IPS-20b (cell line): Measurements from ENCODE around the gene BARX2.

Experiments used
- H3K27ac ChIP-seq: one replicate; pipeline ENCODE4 v1.5.1; 2013; ENCODE audit warnings: low read length
- H3K27me3 ChIP-seq: 2 replicates; pipeline ENCODE4 v1.6.1; 2013; ENCODE audit warnings: mild to moderate bottlenecking, low read length, inconsistent platforms; ENCODE audit not compliant: insufficient read depth
- H3K36me3 ChIP-seq: 2 replicates; pipeline ENCODE4 v1.6.1; 2013; ENCODE audit warnings: low read depth, mild to moderate bottlenecking, inconsistent platforms, low read length, moderate library complexity; ENCODE audit not compliant: insufficient read depth
- H3K4me1 ChIP-seq: 2 replicates; pipeline ENCODE4 v1.6.1; 2013; ENCODE audit warnings: mild to moderate bottlenecking, control low read depth, inconsistent platforms, low read length, moderate library complexity; ENCODE audit not compliant: insufficient read depth
- H3K4me3 ChIP-seq: 2 replicates; pipeline ENCODE4 v1.5.1; 2013; ENCODE audit warnings: mild to moderate bottlenecking, low read length, inconsistent platforms
- H3K9ac ChIP-seq: 2 replicates; pipeline ENCODE4 v1.6.1; 2013; ENCODE audit warnings: low read depth, mild to moderate bottlenecking, inconsistent platforms, low read length, moderate library complexity
- H3K9me3 ChIP-seq: 2 replicates; pipeline ENCODE4 v1.6.1; 2013; ENCODE audit warnings: mild to moderate bottlenecking, low read depth, low read length, inconsistent platforms; ENCODE audit not compliant: insufficient read depth

BARX2 gene

GRCh38 chr11:129388824-129389223 is 13.2 kb downstream of the BARX2 start:
- H3K9ac ChIP-seq = no peak overlapping the region
- H3K36me3 ChIP-seq = no peaks in the 10 kb centered on the region
- H3K4me3 ChIP-seq = no peak overlapping the region
- H3K27me3 ChIP-seq = no peaks in the 10 kb centered on the region
- H3K9me3 ChIP-seq = no peaks in the 10 kb centered on the region
- H3K4me1 ChIP-seq = no peaks in the 10 kb centered on the region
- no peak overlapping the region for H3K27ac ChIP-seq

- H3K4me1 ChIP-seq = no peaks in the 10 kb centered on the region
- no peak overlapping the region for H3K4me3 ChIP-seq
- H3K9ac ChIP-seq = no peak overlapping the region
- no peaks in the 10 kb centered on the region for H3K36me3 ChIP-seq
- no peaks in the 10 kb centered on the region for H3K27me3 ChIP-seq
- no peaks in the 10 kb centered on the region for H3K9me3 ChIP-seq
- H3K27ac ChIP-seq = no peak overlapping the region
These were observed 14.7 kb downstream of the BARX2 start for GRCh38 chr11:129390303-129390821.

GRCh38 chr11:129391360-129391759 is 15.7 kb downstream of the BARX2 start:
- Histone ChIP-seq H3K9ac (no peak overlapping the region), H3K36me3 (no peaks in the 10 kb centered on the region), H3K4me3 (no peak overlapping the region), H3K27ac (no peak overlapping the region), H3K9me3 (no peaks in the 10 kb centered on the region), H3K27me3 (no peaks in the 10 kb centered on the region), H3K4me1 (no peaks in the 10 kb centered on the region)

GRCh38 chr11:129391821-129392220 is 16.2 kb downstream of the BARX2 start:
- no peak overlapping the region for H3K4me3 ChIP-seq
- no peaks in the 10 kb centered on the region for H3K4me1 ChIP-seq
- no peaks in the 10 kb centered on the region for H3K27me3 ChIP-seq
- H3K36me3 ChIP-seq = no peaks in the 10 kb centered on the region
- no peak overlapping the region for H3K27ac ChIP-seq
- no peaks in the 10 kb centered on the region for H3K9me3 ChIP-seq
- H3K9ac ChIP-seq = no peak overlapping the region

- Histone ChIP-seq H3K4me1 (no peaks in the 10 kb centered on the region), H3K9me3 (no peaks in the 10 kb centered on the region), H3K4me3 (no peak overlapping the region), H3K9ac (no peak overlapping the region), H3K27ac (no peak overlapping the region), H3K36me3 (no peaks in the 10 kb centered on the region), H3K27me3 (no peaks in the 10 kb centered on the region)
These were observed 17.3 kb downstream of the BARX2 start for GRCh38 chr11:129392995-129393394.

- H3K36me3 ChIP-seq = no peaks in the 10 kb centered on the region
- H3K9me3 ChIP-seq = no peaks in the 10 kb centered on the region
- H3K9ac ChIP-seq = no peak overlapping the region
- no peak overlapping the region for H3K4me3 ChIP-seq
- H3K27ac ChIP-seq = no peak overlapping the region
- H3K27me3 ChIP-seq = no peaks in the 10 kb centered on the region
- H3K4me1 ChIP-seq = no peaks in the 10 kb centered on the region
These were observed 19.1 kb downstream of the BARX2 start for GRCh38 chr11:129394709-129395108.

GRCh38 chr11:129395432-129395831 is 19.8 kb downstream of the BARX2 start:
- H3K9me3 ChIP-seq = no peaks in the 10 kb centered on the region
- no peaks in the 10 kb centered on the region for H3K27me3 ChIP-seq
- no peaks in the 10 kb centered on the region for H3K36me3 ChIP-seq
- no peak overlapping the region for H3K9ac ChIP-seq
- H3K4me1 ChIP-seq = no peaks in the 10 kb centered on the region
- H3K27ac ChIP-seq = no peak overlapping the region
- no peak overlapping the region for H3K4me3 ChIP-seq

- H3K27me3 ChIP-seq = no peaks in the 10 kb centered on the region
- no peak overlapping the region for H3K9ac ChIP-seq
- H3K36me3 ChIP-seq = no peaks in the 10 kb centered on the region
- H3K4me3 ChIP-seq = no peak overlapping the region
- H3K27ac ChIP-seq = no peak overlapping the region
- no peaks in the 10 kb centered on the region for H3K4me1 ChIP-seq
- H3K9me3 ChIP-seq = no peaks in the 10 kb centered on the region
These were observed 20.2 kb downstream of the BARX2 start for GRCh38 chr11:129395883-129396282.

GRCh38 chr11:129396454-129396853 is 20.8 kb downstream of the BARX2 start:
- Histone ChIP-seq H3K36me3 (no peaks in the 10 kb centered on the region), H3K4me1 (no peaks in the 10 kb centered on the region), H3K27me3 (no peaks in the 10 kb centered on the region), H3K9me3 (no peaks in the 10 kb centered on the region), H3K4me3 (no peak overlapping the region), H3K9ac (no peak overlapping the region), H3K27ac (no peak overlapping the region)

GRCh38 chr11:129402206-129403171 is 26.8 kb downstream of the BARX2 start:
- H3K27ac ChIP-seq = no peak overlapping the region
- H3K27me3 ChIP-seq = no peaks in the 10 kb centered on the region
- no peaks in the 10 kb centered on the region for H3K4me1 ChIP-seq
- H3K36me3 ChIP-seq = no peaks in the 10 kb centered on the region
- no peak overlapping the region for H3K9ac ChIP-seq
- no peaks in the 10 kb centered on the region for H3K9me3 ChIP-seq
- H3K4me3 ChIP-seq = no peak overlapping the region

- Histone ChIP-seq H3K9ac (no peak overlapping the region), H3K9me3 (no peaks in the 10 kb centered on the region), H3K27ac (no peak overlapping the region), H3K36me3 (no peaks in the 10 kb centered on the region), H3K4me3 (no peak overlapping the region), H3K4me1 (no peaks in the 10 kb centered on the region), H3K27me3 (no peaks in the 10 kb centered on the region)
These were observed 29.1 kb downstream of the BARX2 start for GRCh38 chr11:129404731-129405130.

GRCh38 chr11:129408865-129409444 is 33.3 kb downstream of the BARX2 start:
- H3K27ac ChIP-seq = no peak overlapping the region
- H3K27me3 ChIP-seq = no peaks in the 10 kb centered on the region
- H3K36me3 ChIP-seq = no peaks in the 10 kb centered on the region
- H3K9ac ChIP-seq = no peak overlapping the region
- H3K4me1 ChIP-seq = no peaks in the 10 kb centered on the region
- H3K4me3 ChIP-seq = no peak overlapping the region
- H3K9me3 ChIP-seq = no peaks in the 10 kb centered on the region
